SK-N-SH (cell line): ENCODE results near the gene HOXA4. TPM values are rescaled to one million over a fixed set of nuclear protein-coding genes. Genes with fewer than 3 reads are reported as not detected.

Experiments used
- CHD2 ChIP-seq: fragments of 150-350 bp; IDR thresholded peaks from 2 replicates; pipeline ENCODE4 v1.6.1; 2018; ENCODE audit warnings: low read length; ENCODE audit not compliant: partially characterized antibody
- ELF1 ChIP-seq: IDR thresholded peaks from 2 replicates; pipeline ENCODE4 v1.4.0; 2012
- EP300 ChIP-seq, 2 experiments: IDR thresholded peaks; 2 replicates each; pipeline versions ENCODE4 v1.4.0 to v1.6.1; 2012; ENCODE audit warnings: borderline replicate concordance in 1 of 2, low read depth in 1 of 2, low read length in 1 of 2
- EZH2phosphoT487 ChIP-seq: fragments of 200-600 bp; sonication (generic); IDR thresholded peaks from 2 replicates; pipeline ENCODE4 v1.6.1; 2017; ENCODE audit warnings: low read depth, mixed run types, mild to moderate bottlenecking, antibody characterized with exemption, moderate library complexity, borderline replicate concordance
- FOSL2 ChIP-seq: IDR thresholded peaks from 2 replicates; pipeline ENCODE4 v1.4.0; 2012; ENCODE audit warnings: low read depth, mild to moderate bottlenecking, moderate library complexity, borderline replicate concordance
- FOXJ3 ChIP-seq: sonication (generic); formaldehyde crosslinking; IDR thresholded peaks from 2 replicates; pipeline ENCODE4 v1.5.1; 2020; ENCODE audit warnings: mild to moderate bottlenecking, missing genetic modification reagents
- GABPA ChIP-seq: IDR thresholded peaks from 2 replicates; pipeline ENCODE4 v1.4.0; 2012; ENCODE audit warnings: low read depth, mild to moderate bottlenecking
- GATA2 ChIP-seq: sonication (generic); formaldehyde crosslinking; IDR thresholded peaks from 2 replicates; pipeline ENCODE4 v1.5.0; 2020; ENCODE audit warnings: mild to moderate bottlenecking, missing genetic modification reagents
- JUND ChIP-seq: IDR thresholded peaks from 2 replicates; pipeline ENCODE4 v1.4.0; 2012
- MAX ChIP-seq: IDR thresholded peaks from 2 replicates; pipeline ENCODE4 v1.4.0; 2012; ENCODE audit warnings: low read depth
- MEF2A ChIP-seq: IDR thresholded peaks from 2 replicates; pipeline ENCODE4 v1.4.0; 2012; ENCODE audit warnings: low read depth, borderline replicate concordance
- MXI1 ChIP-seq: IDR thresholded peaks from 2 replicates; pipeline ENCODE4 v1.6.1; 2012; ENCODE audit warnings: mild to moderate bottlenecking, low read depth, low read length, improper control_type of control experiment
- NFIC ChIP-seq: IDR thresholded peaks from 2 replicates; pipeline ENCODE4 v1.4.0; 2012; ENCODE audit warnings: borderline replicate concordance
- NRF1 ChIP-seq: IDR thresholded peaks from 2 replicates; pipeline ENCODE4 v1.6.1; 2012; ENCODE audit warnings: low read depth, mild to moderate bottlenecking, low read length
- PBX3 ChIP-seq: IDR thresholded peaks from 2 replicates; pipeline ENCODE4; 2012
- RAD21 ChIP-seq: IDR thresholded peaks from 2 replicates; pipeline ENCODE4 v1.6.1; 2012; ENCODE audit warnings: mild to moderate bottlenecking, low read length
- RCOR1 ChIP-seq: fragments of 150-350 bp; IDR thresholded peaks from 2 replicates; pipeline ENCODE4 v1.6.1; 2017; ENCODE audit warnings: antibody characterized with exemption, low read length
- REST ChIP-seq: IDR thresholded peaks from 2 replicates; pipeline ENCODE4 v1.6.1; 2012; ENCODE audit warnings: mild to moderate bottlenecking, low read depth, low read length, moderate library complexity
- RFX5 ChIP-seq: IDR thresholded peaks from 2 replicates; pipeline ENCODE4 v1.6.1; 2012; ENCODE audit warnings: mild to moderate bottlenecking, improper control_type of control experiment, low read length
- RXRA ChIP-seq: IDR thresholded peaks from 2 replicates; pipeline ENCODE4 v1.4.0; 2012; ENCODE audit warnings: low read depth, mild to moderate bottlenecking, borderline replicate concordance
- SIN3A ChIP-seq: IDR thresholded peaks from 2 replicates; pipeline ENCODE4 v1.6.1; 2012; ENCODE audit warnings: low read depth, mild to moderate bottlenecking, low read length, moderate library complexity, borderline replicate concordance
- TAF1 ChIP-seq: IDR thresholded peaks from 2 replicates; pipeline ENCODE4 v1.6.1; 2012; ENCODE audit warnings: low read depth, mild to moderate bottlenecking, low read length, moderate library complexity, borderline replicate concordance
- TCF12 ChIP-seq: IDR thresholded peaks from 2 replicates; pipeline ENCODE4 v1.4.0; 2012
- TEAD4 ChIP-seq: IDR thresholded peaks from 2 replicates; pipeline ENCODE4 v1.4.0; 2012; ENCODE audit warnings: mild to moderate bottlenecking, borderline replicate concordance; ENCODE audit not compliant: insufficient read depth
- ZBTB33 ChIP-seq: IDR thresholded peaks from 2 replicates; pipeline ENCODE4 v1.4.0; 2012; ENCODE audit warnings: low read depth, borderline replicate concordance
- polyA plus RNA-seq, 3 experiments: library from polyadenylated mRNA; depleted of rRNA; stranded (reverse); fragments of >200 nt; gene quantifications; 2 replicates each; pipeline ENCODE4 v1.2.3, GENCODE V29; 2012

Gene HOXA4
- polyA plus RNA-seq, 1 of the 3 experiments (the other 2 are of a cell fraction): not detected

- TF ChIP-seq FOSL2 (no peak), CHD2 (no peak), NRF1 (no peak), JUND (no peak), RXRA (no peak), TEAD4 (peak; percentile 87), RAD21 (peak; percentile 94), MXI1 (no peak; the same call in 1 of the 2 replicates), RCOR1 (peak; percentile 59; the same call in 1 of the 2 replicates), NFIC (no peak), MAX (0 out of 2 replicates have a peak, but pooled peaks have one; percentile 28), EP300 (IDR thresholded peaks at IDR 0.05; ENCODE audit: borderline replicate concordance in 1 of 2, low read depth in 1 of 2, low read length in 1 of 2) (no peak), MEF2A (no peak), EZH2phosphoT487 (no peak), SIN3A (no peak), RFX5 (no peak), GATA2 (CRISPR knock-in tag) (no peak), GABPA (no peak), REST (no peak), FOXJ3 (CRISPR knock-in tag) (no peak), ELF1 (no peak), ZBTB33 (no peak), TAF1 (no peak), TCF12 (no peak), PBX3 (no peak)
- TF ChIP-seq, all 33 proteins: peak for 7
Observed at GRCh38 chr7:27160546-27161213, 30.1 kb upstream of the HOXA4 start (continued).
